ENCODE data around the gene NOL11.
"Not testable (repeated sequence)": the region's sequence is repeated elsewhere in the genome, so short reads cannot be mapped to it uniquely, and the experiment has no call there.

NOL11 gene

GRCh38 chr17:67696347-67696746, 21.4 kb upstream of the NOL11 start:
- H3K27me3 ChIP-seq, result no peaks in the 10 kb centered on the region
- H3K4me1 ChIP-seq (ENCODE audit: control insufficient read depth in 1 of 2, insufficient read depth in 1 of 2, low read depth in 1 of 2, low read length in 1 of 2), result no peaks in the 10 kb centered on the region
- no peak overlapping the region for H3K27ac ChIP-seq
- H3K4me3 ChIP-seq (ENCODE audit: low read depth in 1 of 2, low read length in 1 of 2), result no peak overlapping the region
- no peaks in the 10 kb centered on the region for H3K36me3 ChIP-seq
- H3K9me3 ChIP-seq, result no peaks in the 10 kb centered on the region
- no peak for TF ChIP-seq CTCF (IDR thresholded peaks at IDR 0.05)

GRCh38 chr17:67696853-67697498, 20.8 kb upstream of the NOL11 start:
- Histone ChIP-seq H3K27ac (no peak overlapping the region), H3K27me3 (no peaks in the 10 kb centered on the region), H3K4me1 (ENCODE audit: control insufficient read depth in 1 of 2, insufficient read depth in 1 of 2, low read depth in 1 of 2, low read length in 1 of 2) (no peaks in the 10 kb centered on the region), H3K36me3 (no peaks in the 10 kb centered on the region), H3K4me3 (ENCODE audit: low read depth in 1 of 2, low read length in 1 of 2) (no peak overlapping the region), H3K9me3 (no peaks in the 10 kb centered on the region)
- no peak for TF ChIP-seq CTCF (IDR thresholded peaks at IDR 0.05)

- no peaks in the 10 kb centered on the region for H3K4me1 ChIP-seq (ENCODE audit: control insufficient read depth in 1 of 2, insufficient read depth in 1 of 2, low read depth in 1 of 2, low read length in 1 of 2)
- H3K27ac ChIP-seq, result no peak overlapping the region
- no peak for TF ChIP-seq CTCF (IDR thresholded peaks at IDR 0.05)
- no peak overlapping the region for H3K4me3 ChIP-seq (ENCODE audit: low read depth in 1 of 2, low read length in 1 of 2)
- H3K27me3 ChIP-seq, result no peaks in the 10 kb centered on the region
- H3K36me3 ChIP-seq, result no peaks in the 10 kb centered on the region
- no peaks in the 10 kb centered on the region for H3K9me3 ChIP-seq
These were observed 17.6 kb upstream of the NOL11 start for GRCh38 chr17:67700037-67700724.

- no peaks in the 10 kb centered on the region for H3K36me3 ChIP-seq
- H3K27me3 ChIP-seq, result no peaks in the 10 kb centered on the region
- TF ChIP-seq CTCF (IDR thresholded peaks at IDR 0.05), result no peak
These were observed 17.0 kb upstream of the NOL11 start for GRCh38 chr17:67700725-67701119.

GRCh38 chr17:67702861-67703260, 14.9 kb upstream of the NOL11 start:
- H3K4me3 ChIP-seq (ENCODE audit: low read depth in 1 of 2, low read length in 1 of 2); H3K9me3 ChIP-seq; H3K36me3 ChIP-seq; H3K4me1 ChIP-seq (ENCODE audit: control insufficient read depth in 1 of 2, insufficient read depth in 1 of 2, low read depth in 1 of 2, low read length in 1 of 2); H3K27ac ChIP-seq; H3K27me3 ChIP-seq: not testable (repeated sequence)

More at GRCh38 chr17:67700725-67701119, 17.0 kb upstream of the NOL11 start:
- Histone ChIP-seq H3K9me3 (no peaks in the 10 kb centered on the region), H3K27ac (no peak overlapping the region), H3K4me3 (ENCODE audit: low read depth in 1 of 2, low read length in 1 of 2) (no peak overlapping the region), H3K4me1 (ENCODE audit: control insufficient read depth in 1 of 2, insufficient read depth in 1 of 2, low read depth in 1 of 2, low read length in 1 of 2) (no peaks in the 10 kb centered on the region)

GRCh38 chr17:67707442-67707841, 10.3 kb upstream of the NOL11 start:
- H3K36me3 ChIP-seq, result no peaks in the 10 kb centered on the region
- H3K27ac ChIP-seq, result no peak overlapping the region
- no peaks in the 10 kb centered on the region for H3K27me3 ChIP-seq
- no peak for TF ChIP-seq CTCF (IDR thresholded peaks at IDR 0.05)
- no peaks in the 10 kb centered on the region for H3K9me3 ChIP-seq
- H3K4me3 ChIP-seq (ENCODE audit: low read depth in 1 of 2, low read length in 1 of 2), result no peak overlapping the region
- H3K4me1 ChIP-seq (ENCODE audit: control insufficient read depth in 1 of 2, insufficient read depth in 1 of 2, low read depth in 1 of 2, low read length in 1 of 2), result no peaks in the 10 kb centered on the region

All from neutrophil (primary cell).